ENCODE results near the gene SLC9A9. TPM values are rescaled to one million over a fixed set of nuclear protein-coding genes. Genes with fewer than 3 reads are reported as not detected.

Gene SLC9A9
- polyA plus RNA-seq, 1 donor from 2014 or later = 0.54 TPM

GRCh38 chr3:143783851-143784370, 64.4 kb downstream of the SLC9A9 start:
- Histone ChIP-seq H2AFZ (ENCODE audit: low read depth, low read length) (no peak overlapping the region), H4K20me1 (ENCODE audit: insufficient read depth) (no peaks in the 10 kb centered on the region), H3K9ac (ENCODE audit: low read length) (no peak overlapping the region), H3K27ac (ENCODE audit: low read length) (no peak overlapping the region), H3K4me3 (ENCODE audit: low read length) (no peak overlapping the region), H3K9me3 (ENCODE audit: low read length) (no peaks in the 10 kb centered on the region), H3K79me2 (replicated peaks; ENCODE audit: insufficient read depth, low read length) (no peaks in the 10 kb centered on the region), H3F3A (ENCODE audit: insufficient read depth, low read length, poor library complexity, severe bottlenecking) (no peaks in the 10 kb centered on the region), H3K4me2 (ENCODE audit: low read length) (no peak overlapping the region), H3K9me2 (ENCODE audit: insufficient read depth, low read length) (no peaks in the 10 kb centered on the region), H3K36me3 (ENCODE audit: insufficient read depth, low read length) (no peaks in the 10 kb centered on the region), H3K27me3 (ENCODE audit: insufficient read depth, low read depth, low read length) (no peaks in the 10 kb centered on the region)
- TF ChIP-seq EZH2 (IDR thresholded peaks at IDR 0.05; ENCODE audit: borderline replicate concordance, insufficient read depth, low read length, poor library complexity, severe bottlenecking) (no peak), POLR2AphosphoS5 (IDR thresholded peaks at IDR 0.05) (no peak), SMC3 (conservative IDR thresholded peaks at IDR 0.05; ENCODE audit: poor library complexity) (no peak), MXI1 (conservative IDR thresholded peaks at IDR 0.05; ENCODE audit: poor library complexity, severe bottlenecking) (no peak), TAF1 (IDR thresholded peaks at IDR 0.05; ENCODE audit: low read depth) (no peak), RAD21 (conservative IDR thresholded peaks at IDR 0.05) (no peak), CTCF (IDR thresholded peaks at IDR 0.05; ENCODE audit: poor library complexity, severe bottlenecking) (no peak), REST (IDR thresholded peaks at IDR 0.05; ENCODE audit: borderline replicate concordance) (no peak), EP300 (conservative IDR thresholded peaks at IDR 0.05; ENCODE audit: poor library complexity, severe bottlenecking) (no peak)

- Histone ChIP-seq H3K9ac (ENCODE audit: low read length) (no peak overlapping the region), H3F3A (ENCODE audit: insufficient read depth, low read length, poor library complexity, severe bottlenecking) (no peaks in the 10 kb centered on the region), H2AFZ (ENCODE audit: low read depth, low read length) (no peak overlapping the region), H3K79me2 (replicated peaks; ENCODE audit: insufficient read depth, low read length) (no peaks in the 10 kb centered on the region), H3K27me3 (ENCODE audit: insufficient read depth, low read depth, low read length) (no peaks in the 10 kb centered on the region), H3K9me2 (ENCODE audit: insufficient read depth, low read length) (no peaks in the 10 kb centered on the region), H3K4me2 (ENCODE audit: low read length) (no peak overlapping the region), H3K4me3 (ENCODE audit: low read length) (no peak overlapping the region), H3K27ac (ENCODE audit: low read length) (no peak overlapping the region), H3K9me3 (ENCODE audit: low read length) (no peaks in the 10 kb centered on the region), H3K36me3 (ENCODE audit: insufficient read depth, low read length) (no peaks in the 10 kb centered on the region), H4K20me1 (ENCODE audit: insufficient read depth) (no peaks in the 10 kb centered on the region)
- TF ChIP-seq EZH2 (IDR thresholded peaks at IDR 0.05; ENCODE audit: borderline replicate concordance, insufficient read depth, low read length, poor library complexity, severe bottlenecking) (no peak), MXI1 (conservative IDR thresholded peaks at IDR 0.05; ENCODE audit: poor library complexity, severe bottlenecking) (no peak), SMC3 (conservative IDR thresholded peaks at IDR 0.05; ENCODE audit: poor library complexity) (peak; percentile 89), REST (IDR thresholded peaks at IDR 0.05; ENCODE audit: borderline replicate concordance) (no peak), EP300 (conservative IDR thresholded peaks at IDR 0.05; ENCODE audit: poor library complexity, severe bottlenecking) (no peak), POLR2AphosphoS5 (IDR thresholded peaks at IDR 0.05) (no peak), RAD21 (conservative IDR thresholded peaks at IDR 0.05) (peak; percentile 86), CTCF (IDR thresholded peaks at IDR 0.05; ENCODE audit: poor library complexity, severe bottlenecking) (peak; percentile 80), TAF1 (IDR thresholded peaks at IDR 0.05; ENCODE audit: low read depth) (no peak)
These were observed 72.8 kb downstream of the SLC9A9 start for GRCh38 chr3:143775459-143775858.
